SU-DHL-6 (cell line): ENCODE measurements around the gene NHSL2.
"Not testable (repeated sequence)": the region's sequence is repeated elsewhere in the genome, so short reads cannot be mapped to it uniquely, and the experiment has no call there.

Experiments
- H2AFZ ChIP-seq: fragments of 200-600 bp; sonication (generic); 2 replicates; pipeline ENCODE4 v1.6.1; 2014; ENCODE audit warnings: low read depth, mild to moderate bottlenecking, moderate library complexity, mixed read lengths, antibody characterized with exemption, low read length; ENCODE audit not compliant: severe bottlenecking
- H3F3A ChIP-seq: fragments of 200-600 bp; shearing (Covaris generic); 2 replicates; pipeline ENCODE4 v1.6.0; 2016; ENCODE audit warnings: antibody characterized with exemption, mild to moderate bottlenecking; ENCODE audit not compliant: insufficient read depth
- H3K27ac ChIP-seq: fragments of 200-600 bp; sonication (generic); 2 replicates; pipeline ENCODE4 v1.5.1; 2016; ENCODE audit warnings: low read depth, mild to moderate bottlenecking, low read length, moderate library complexity, mixed read lengths
- H3K27me3 ChIP-seq: fragments of 200-600 bp; sonication (generic), shearing (Covaris generic); 2 replicates; pipeline ENCODE4 v1.6.0; 2014; ENCODE audit warnings: mild to moderate bottlenecking, low read length
- H3K36me3 ChIP-seq: fragments of 200-600 bp; sonication (generic); 2 replicates; pipeline ENCODE4 v1.6.1; 2014; ENCODE audit warnings: mild to moderate bottlenecking, low read length, mixed read lengths
- H3K4me2 ChIP-seq: fragments of 300-600, 200-600 bp; shearing (Covaris generic), sonication (generic); 2 replicates; pipeline ENCODE4 v1.6.0; 2014; ENCODE audit warnings: low read length, low read depth, mild to moderate bottlenecking; ENCODE audit not compliant: poor library complexity, severe bottlenecking
- H3K4me3 ChIP-seq: fragments of 200-600 bp; sonication (generic); 2 replicates; pipeline ENCODE4 v1.5.1; 2014; ENCODE audit warnings: antibody characterized with exemption, low read length, mild to moderate bottlenecking, mixed read lengths; ENCODE audit not compliant: insufficient read depth, poor library complexity, severe bottlenecking
- H3K79me2 ChIP-seq: fragments of 200-600 bp; sonication (generic); 2 replicates; pipeline ENCODE4 v1.6.1; 2014; ENCODE audit warnings: mild to moderate bottlenecking, low read length, moderate library complexity; ENCODE audit not compliant: insufficient read depth
- H3K9ac ChIP-seq: fragments of 200-600 bp; sonication (generic); 2 replicates; pipeline ENCODE4 v1.7.0; 2014; ENCODE audit warnings: mild to moderate bottlenecking, low read length
- H3K9me2 ChIP-seq: fragments of 200-600 bp; sonication (generic); replicated peaks from 2 replicates; pipeline ENCODE4 v1.6.1; 2014; ENCODE audit warnings: low read length; ENCODE audit not compliant: insufficient read depth
- H3K9me3 ChIP-seq: fragments of 200-600 bp; sonication (generic); 2 replicates; pipeline ENCODE4 v1.6.1; 2014; ENCODE audit warnings: low read length, mixed read lengths; ENCODE audit not compliant: insufficient read depth
- H4K20me1 ChIP-seq: fragments of 200-600 bp; sonication (generic); 2 replicates; pipeline ENCODE4 v1.6.1; 2014; ENCODE audit warnings: low read depth, mild to moderate bottlenecking, antibody characterized with exemption, low read length, moderate library complexity, mixed read lengths
- CTCF ChIP-seq: fragments of 200-600 bp; sonication (generic); IDR thresholded peaks from one replicate; pipeline ENCODE4 v1.5.1; 2017; ENCODE audit warnings: antibody characterized with exemption, mild to moderate bottlenecking, low read length, moderate library complexity; ENCODE audit not compliant: insufficient read depth, poor library complexity, severe bottlenecking
- EZH2phosphoT487 ChIP-seq: fragments of 200-600 bp; sonication (generic), shearing (Covaris generic); conservative IDR thresholded peaks from 2 replicates; pipeline ENCODE4 v1.6.1; 2018; ENCODE audit warnings: mild to moderate bottlenecking, antibody characterized with exemption, low read length, moderate library complexity, mixed read lengths

NHSL2 gene

GRCh38 chrX:71871367-71871766, 39.3 kb upstream of the NHSL2 start:
- no peak overlapping the region for H2AFZ ChIP-seq
- H3K27me3 ChIP-seq = no peaks in the 10 kb centered on the region
- no peak overlapping the region for H3K9ac ChIP-seq
- no peaks in the 10 kb centered on the region for H4K20me1 ChIP-seq
- no peaks in the 10 kb centered on the region for H3K79me2 ChIP-seq
- H3K4me3 ChIP-seq = no peak overlapping the region
- H3K9me3 ChIP-seq = no peaks in the 10 kb centered on the region
- no peaks in the 10 kb centered on the region for H3K36me3 ChIP-seq
- no peak overlapping the region for H3K27ac ChIP-seq
- no peaks in the 10 kb centered on the region for H3K9me2 ChIP-seq
- no peak overlapping the region for H3K4me2 ChIP-seq
- TF ChIP-seq CTCF = no peak
- no peak for TF ChIP-seq EZH2phosphoT487
- H3F3A ChIP-seq = no peaks in the 10 kb centered on the region

GRCh38 chrX:71872542-71873458, 37.8 kb upstream of the NHSL2 start:
- Histone ChIP-seq H3K4me2 (no peak overlapping the region), H3F3A (no peaks in the 10 kb centered on the region), H3K9me3 (no peaks in the 10 kb centered on the region), H3K27me3 (no peaks in the 10 kb centered on the region), H3K27ac (no peak overlapping the region), H3K79me2 (no peaks in the 10 kb centered on the region), H3K36me3 (no peaks in the 10 kb centered on the region), H4K20me1 (no peaks in the 10 kb centered on the region), H2AFZ (no peak overlapping the region), H3K4me3 (no peak overlapping the region), H3K9me2 (no peaks in the 10 kb centered on the region), H3K9ac (no peak overlapping the region)
- TF ChIP-seq EZH2phosphoT487 (no peak), CTCF (no peak)

- no peak overlapping the region for H3K27ac ChIP-seq
- H3K4me2 ChIP-seq = no peak overlapping the region
- H3K36me3 ChIP-seq = no peaks in the 10 kb centered on the region
- TF ChIP-seq EZH2phosphoT487 (no peak), CTCF (no peak)
- no peaks in the 10 kb centered on the region for H3K9me2 ChIP-seq
- H3K4me3 ChIP-seq = no peak overlapping the region
- H3K79me2 ChIP-seq = no peaks in the 10 kb centered on the region
- H2AFZ ChIP-seq = no peak overlapping the region
- no peaks in the 10 kb centered on the region for H3K9me3 ChIP-seq
- H3K9ac ChIP-seq = no peak overlapping the region
- H3F3A ChIP-seq = no peaks in the 10 kb centered on the region
- H4K20me1 ChIP-seq = no peaks in the 10 kb centered on the region
- H3K27me3 ChIP-seq = no peaks in the 10 kb centered on the region
These were observed 37.2 kb upstream of the NHSL2 start for GRCh38 chrX:71873459-71873833.

- not testable (repeated sequence) for H3K27me3 ChIP-seq, H2AFZ ChIP-seq, H3K36me3 ChIP-seq, H3K9me2 ChIP-seq, H3K79me2 ChIP-seq, H4K20me1 ChIP-seq, H3F3A ChIP-seq, H3K4me3 ChIP-seq, H3K9ac ChIP-seq, H3K4me2 ChIP-seq, H3K27ac ChIP-seq, H3K9me3 ChIP-seq
These were observed 33.8 kb upstream of the NHSL2 start for GRCh38 chrX:71876841-71877240.
